Activated naive CD4-positive, alpha-beta T cell treated with anti-CD3 and anti-CD28 coated beads for 36 hours (primary cell): ENCODE results near the gene TBC1D3B. TPM values are rescaled to one million over a fixed set of nuclear protein-coding genes. Genes with fewer than 3 reads are reported as not detected.
"Not testable (repeated sequence)": the region's sequence is repeated elsewhere in the genome, so short reads cannot be mapped to it uniquely, and the experiment has no call there.

Experiments used
- CTCF ChIA-PET: fragments of 350-600 bp; sonication (Branson Sonifier 250); formaldehyde crosslinking; loops from one replicate; lab custom pipeline; 2021; ENCODE audit warnings: antibody characterized with exemption; lab: Charles Lee
- DNase-seq: peaks from one replicate; pipeline ENCODE4 v3.0.0-alpha.2; 2020
- H3K27ac Mint-ChIP-seq: one replicate; pipeline ENCODE4 v1.8.0; 2021; ENCODE audit warnings: mild to moderate bottlenecking, mixed read lengths
- H3K27me3 Mint-ChIP-seq: one replicate; pipeline ENCODE4 v1.8.0; 2021; ENCODE audit warnings: low read depth, mixed read lengths
- H3K36me3 Mint-ChIP-seq: one replicate; pipeline ENCODE4 v1.8.0; 2021; ENCODE audit warnings: low read depth, mixed read lengths
- H3K4me1 Mint-ChIP-seq: one replicate; pipeline ENCODE4 v1.8.0; 2021; ENCODE audit warnings: low read depth, mixed read lengths
- H3K4me3 Mint-ChIP-seq: one replicate; pipeline ENCODE4 v1.8.0; 2021; ENCODE audit warnings: mild to moderate bottlenecking, moderate library complexity, mixed read lengths
- H3K9me3 Mint-ChIP-seq: one replicate; pipeline ENCODE4 v1.8.0; 2021; ENCODE audit warnings: mixed read lengths
- intact Hi-C: fragments of 100-400 bp; cut with micrococcal nuclease; formaldehyde crosslinking; loops from one replicate; pipeline ENCODE4 v1.15.1; 2023
- total RNA-seq, 2 experiments: library from RNA; stranded (reverse); gene quantifications; one replicate each; pipeline ENCODE4 v1.2.3, GENCODE V29; 2021

The TBC1D3B gene
- total RNA-seq, 2 experiments from 2014 or later = 1.8 to 2.6 TPM

- H3K27me3 Mint-ChIP-seq = peaks cover 20% of the 10 kb centered on the region
- not testable (repeated sequence) for H3K4me3 Mint-ChIP-seq
These were observed 34.2 kb upstream of the TBC1D3B start, which contains the start of gene CCL4L2 for GRCh38 chr17:36210439-36211211. Gene CCL4L2 (plus strand): TSS chr17:36211063.

GRCh38 chr17:36209575-36209974, 33.1 kb upstream of the TBC1D3B start:
- intact Hi-C loops = no loop called here
- CTCF ChIA-PET = no interaction called here
- Mint-ChIP-seq H3K36me3 (no peaks in the 10 kb centered on the region), H3K9me3 (no peaks in the 10 kb centered on the region), H3K27me3 (peaks cover 18% of the 10 kb centered on the region), H3K4me3 (no peak overlapping the region), H3K27ac (no peak overlapping the region), H3K4me1 (no peaks in the 10 kb centered on the region)
- DNase-seq = no peak

More at GRCh38 chr17:36210439-36211211, 34.2 kb upstream of the TBC1D3B start, which contains the start of gene CCL4L2:
- H3K36me3 Mint-ChIP-seq, H3K27ac Mint-ChIP-seq, H3K9me3 Mint-ChIP-seq, intact Hi-C loops, H3K4me1 Mint-ChIP-seq, DNase-seq, CTCF ChIA-PET: not testable (repeated sequence)

- H3K4me1 Mint-ChIP-seq, intact Hi-C loops, H3K27ac Mint-ChIP-seq, DNase-seq, H3K4me3 Mint-ChIP-seq, H3K36me3 Mint-ChIP-seq, CTCF ChIA-PET, H3K9me3 Mint-ChIP-seq: not testable (repeated sequence)
- peaks cover 15% of the 10 kb centered on the region for H3K27me3 Mint-ChIP-seq
These were observed 30.9 kb upstream of the TBC1D3B start for GRCh38 chr17:36207383-36207782.

GRCh38 chr17:36206486-36206821, 30.0 kb upstream of the TBC1D3B start:
- CTCF ChIA-PET, H3K4me1 Mint-ChIP-seq, DNase-seq, H3K36me3 Mint-ChIP-seq, H3K9me3 Mint-ChIP-seq, H3K4me3 Mint-ChIP-seq, H3K27ac Mint-ChIP-seq, intact Hi-C loops: not testable (repeated sequence)
- H3K27me3 Mint-ChIP-seq = peaks cover 18% of the 10 kb centered on the region

- intact Hi-C loops = no loop called here
- Mint-ChIP-seq H3K9me3 (no peaks in the 10 kb centered on the region), H3K27me3 (peaks cover 20% of the 10 kb centered on the region), H3K27ac (no peak overlapping the region), H3K36me3 (no peaks in the 10 kb centered on the region), H3K4me1 (no peaks in the 10 kb centered on the region), H3K4me3 (no peak overlapping the region)
- CTCF ChIA-PET = no interaction called here
- DNase-seq = no peak
These were observed 29.4 kb upstream of the TBC1D3B start for GRCh38 chr17:36205637-36206485.

- H3K4me3 Mint-ChIP-seq = no peak overlapping the region
- CTCF ChIA-PET = no interaction called here
- no peaks in the 10 kb centered on the region for H3K4me1 Mint-ChIP-seq
- H3K27me3 Mint-ChIP-seq = peaks cover 24% of the 10 kb centered on the region
- DNase-seq = no peak
- intact Hi-C loops = no loop called here
- H3K36me3 Mint-ChIP-seq = no peaks in the 10 kb centered on the region
- H3K9me3 Mint-ChIP-seq = no peaks in the 10 kb centered on the region
- H3K27ac Mint-ChIP-seq = no peak overlapping the region
These were observed 28.5 kb upstream of the TBC1D3B start for GRCh38 chr17:36204724-36205500.

- CTCF ChIA-PET = no interaction called here
- Mint-ChIP-seq H3K27me3 (peaks cover 30% of the 10 kb centered on the region), H3K27ac (no peak overlapping the region), H3K9me3 (no peaks in the 10 kb centered on the region), H3K36me3 (no peaks in the 10 kb centered on the region), H3K4me3 (no peak overlapping the region), H3K4me1 (peaks cover 10% of the 10 kb centered on the region)
- DNase-seq = no peak
- intact Hi-C loops = no loop called here
These were observed 26.9 kb upstream of the TBC1D3B start for GRCh38 chr17:36203335-36203734.

- intact Hi-C loops, DNase-seq, H3K4me3 Mint-ChIP-seq, H3K27ac Mint-ChIP-seq, H3K9me3 Mint-ChIP-seq, CTCF ChIA-PET, H3K36me3 Mint-ChIP-seq: not testable (repeated sequence)
- peaks cover 11% of the 10 kb centered on the region for H3K4me1 Mint-ChIP-seq
- H3K27me3 Mint-ChIP-seq = peaks cover 25% of the 10 kb centered on the region
These were observed 25.1 kb upstream of the TBC1D3B start for GRCh38 chr17:36201506-36201905.

GRCh38 chr17:36201102-36201501, 24.7 kb upstream of the TBC1D3B start:
- H3K27ac Mint-ChIP-seq, H3K9me3 Mint-ChIP-seq, CTCF ChIA-PET, DNase-seq, H3K36me3 Mint-ChIP-seq, intact Hi-C loops, H3K4me3 Mint-ChIP-seq: not testable (repeated sequence)
- Mint-ChIP-seq H3K4me1 (peaks cover 13% of the 10 kb centered on the region), H3K27me3 (peaks cover 25% of the 10 kb centered on the region)

GRCh38 chr17:36198831-36199465, 22.5 kb upstream of the TBC1D3B start:
- Mint-ChIP-seq H3K4me3 (no peak overlapping the region), H3K27ac (no peak overlapping the region), H3K4me1 (peaks cover 13% of the 10 kb centered on the region), H3K27me3 (peaks cover 37% of the 10 kb centered on the region), H3K36me3 (no peaks in the 10 kb centered on the region), H3K9me3 (no peaks in the 10 kb centered on the region)
- CTCF ChIA-PET = no interaction called here
- peak; percentile 61 for DNase-seq
- intact Hi-C loops = no loop called here

- Mint-ChIP-seq H3K27me3 (peaks cover 36% of the 10 kb centered on the region), H3K36me3 (no peaks in the 10 kb centered on the region), H3K4me1 (peaks cover 13% of the 10 kb centered on the region), H3K4me3 (no peak overlapping the region), H3K9me3 (no peaks in the 10 kb centered on the region), H3K27ac (no peak overlapping the region)
- intact Hi-C loops = no loop called here
- CTCF ChIA-PET = no interaction called here
- DNase-seq = no peak
These were observed 20.9 kb upstream of the TBC1D3B start for GRCh38 chr17:36197387-36197703.

- Mint-ChIP-seq H3K27me3 (peaks cover 34% of the 10 kb centered on the region), H3K4me1 (peaks cover 14% of the 10 kb centered on the region), H3K9me3 (no peaks in the 10 kb centered on the region), H3K36me3 (no peaks in the 10 kb centered on the region), H3K27ac (no peak overlapping the region), H3K4me3 (no peak overlapping the region)
- intact Hi-C loops = no loop called here
- DNase-seq = no peak
- CTCF ChIA-PET = no interaction called here
These were observed 19.7 kb upstream of the TBC1D3B start for GRCh38 chr17:36196131-36196486.
